Measurements from ENCODE around the gene GPR161.

The GPR161 gene

DNA sequence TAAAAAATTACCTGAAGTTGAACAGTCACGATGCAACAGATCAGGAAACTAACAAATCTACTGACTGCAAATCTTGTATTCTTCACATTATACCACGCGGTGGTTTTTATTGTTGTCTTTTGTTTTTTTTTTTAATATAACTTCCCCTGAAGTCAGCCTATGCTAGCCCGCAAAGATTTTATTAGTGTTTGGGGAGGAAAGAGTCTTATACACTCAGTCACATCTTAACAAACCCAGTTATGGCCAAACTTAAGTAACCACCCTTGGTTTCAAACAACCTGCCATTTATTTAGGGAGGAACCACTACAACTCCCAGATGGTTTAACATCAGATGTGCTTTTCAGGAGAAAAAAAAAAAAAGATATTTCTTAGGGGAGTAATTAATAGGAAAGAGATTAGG is 15.2 kb upstream of the GPR161 start:
- no peak for DNase-seq
- in situ Hi-C loops (cut with MboI; ENCODE audit: low pct_unique_long_range_greater_than_20kb, low sequenced_read_pairs) = no loop called here

DNA sequence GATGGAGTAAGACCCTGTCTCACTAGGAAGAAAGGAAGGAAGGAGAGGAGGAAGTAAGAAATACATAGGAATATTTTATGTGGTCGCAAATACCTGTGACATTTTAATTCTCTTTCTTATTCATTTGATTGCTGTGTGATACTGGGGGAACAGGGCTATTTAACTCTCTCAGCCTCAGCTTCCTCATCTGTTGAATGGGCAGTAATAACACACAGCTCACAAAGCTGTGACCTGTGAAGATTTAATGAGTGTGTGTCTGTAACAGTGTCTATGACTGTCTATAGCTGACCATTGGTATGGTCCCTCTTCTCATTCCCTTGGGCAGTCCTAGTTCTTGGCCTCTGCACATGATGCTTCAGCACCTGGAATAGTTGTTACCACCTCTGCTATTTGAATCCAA is 13.6 kb upstream of the GPR161 start:
- no peak for DNase-seq
- in situ Hi-C loops (cut with MboI; ENCODE audit: low pct_unique_long_range_greater_than_20kb, low sequenced_read_pairs) = no loop called here

GRCh38 chr1:168148916-168149315 is 12.2 kb upstream of the GPR161 start:
- peak; percentile 28 for DNase-seq
- in situ Hi-C loops (cut with MboI; ENCODE audit: low pct_unique_long_range_greater_than_20kb, low sequenced_read_pairs) = no loop called here

GRCh38 chr1:168146626-168147025 is 9.9 kb upstream of the GPR161 start:
- in situ Hi-C loops (cut with MboI; ENCODE audit: low pct_unique_long_range_greater_than_20kb, low sequenced_read_pairs) = no loop called here
- no peak for DNase-seq

GRCh38 chr1:168146160-168146539 is 9.4 kb upstream of the GPR161 start:
- DNase-seq = no peak
- in situ Hi-C loops (cut with MboI; ENCODE audit: low pct_unique_long_range_greater_than_20kb, low sequenced_read_pairs) = no loop called here

DNA sequence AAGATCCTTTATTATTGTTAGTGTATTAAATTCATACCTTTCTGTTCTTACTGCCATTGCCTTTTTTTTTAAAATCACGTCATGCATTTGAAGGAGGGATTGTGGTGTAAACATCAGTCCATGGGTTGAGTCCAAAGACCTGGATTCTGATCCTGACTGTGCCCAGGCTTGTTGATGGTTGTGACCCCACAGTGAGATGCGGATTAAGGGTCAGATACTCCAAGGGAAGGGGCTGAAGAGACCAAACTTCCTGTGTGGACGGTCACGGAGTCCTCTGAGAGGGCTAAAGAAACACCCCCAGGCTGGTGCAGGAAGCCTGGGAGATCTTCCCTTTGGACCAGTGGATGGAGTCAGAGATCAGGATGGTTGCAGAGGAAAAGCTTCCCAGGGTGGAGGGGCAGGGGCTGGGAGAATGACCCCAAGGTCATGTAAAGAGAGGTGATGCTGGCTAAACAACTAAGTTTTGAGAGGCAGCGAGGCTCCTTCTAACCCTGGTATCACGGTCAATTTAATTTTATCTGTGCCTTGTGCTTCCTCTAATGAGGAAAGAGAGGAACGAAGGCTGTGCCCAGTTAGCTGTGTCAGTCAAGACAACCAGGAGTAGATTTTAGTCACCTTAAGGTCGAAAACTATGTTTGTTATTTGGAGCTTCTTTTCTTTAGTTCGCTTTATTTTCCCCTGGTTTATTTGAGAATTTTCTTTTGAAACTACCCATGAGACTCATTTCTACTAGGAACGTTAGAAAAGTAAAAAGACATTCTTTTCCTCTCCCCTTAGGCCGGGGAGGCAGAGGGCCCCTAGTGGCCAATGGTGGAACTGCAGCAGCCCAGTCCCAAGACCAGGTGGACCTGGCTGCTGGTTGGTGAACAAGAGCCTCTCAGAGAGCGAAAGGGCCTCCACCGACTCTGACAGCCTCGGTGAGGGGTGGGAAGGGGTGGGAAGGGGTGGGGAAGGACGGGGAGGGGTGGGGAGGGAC is 8.7 kb upstream of the GPR161 start:
- in situ Hi-C loops (cut with MboI; ENCODE audit: low pct_unique_long_range_greater_than_20kb, low sequenced_read_pairs) = no loop called here
- DNase-seq = peak; percentile 94

DNA sequence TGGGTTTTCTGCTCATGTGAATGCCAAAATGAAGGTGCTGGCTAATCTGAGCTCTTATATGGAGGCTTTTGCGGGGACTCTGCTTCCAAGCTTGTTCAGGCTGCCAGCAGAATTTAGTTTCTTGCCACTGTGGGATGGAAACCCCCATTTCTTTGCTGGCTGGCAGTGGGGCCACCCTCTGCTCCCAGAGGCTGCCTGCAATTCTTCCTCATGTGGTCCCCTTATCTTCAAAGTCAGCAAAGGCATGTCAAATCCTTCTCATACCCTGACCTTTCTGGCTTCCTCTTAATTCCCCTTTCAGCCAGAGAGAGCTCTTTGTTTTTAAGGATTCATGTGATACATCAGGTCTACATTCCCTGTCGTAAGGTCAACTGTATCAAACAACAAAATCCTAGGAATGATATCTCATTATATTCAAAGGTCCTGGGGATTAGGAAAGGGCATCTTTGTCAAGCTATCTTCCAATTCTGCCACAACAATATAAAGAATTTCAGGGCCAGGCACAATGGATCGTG is 5.2 kb upstream of the GPR161 start:
- in situ Hi-C loops (cut with MboI; ENCODE audit: low pct_unique_long_range_greater_than_20kb, low sequenced_read_pairs) = no loop called here

DNA sequence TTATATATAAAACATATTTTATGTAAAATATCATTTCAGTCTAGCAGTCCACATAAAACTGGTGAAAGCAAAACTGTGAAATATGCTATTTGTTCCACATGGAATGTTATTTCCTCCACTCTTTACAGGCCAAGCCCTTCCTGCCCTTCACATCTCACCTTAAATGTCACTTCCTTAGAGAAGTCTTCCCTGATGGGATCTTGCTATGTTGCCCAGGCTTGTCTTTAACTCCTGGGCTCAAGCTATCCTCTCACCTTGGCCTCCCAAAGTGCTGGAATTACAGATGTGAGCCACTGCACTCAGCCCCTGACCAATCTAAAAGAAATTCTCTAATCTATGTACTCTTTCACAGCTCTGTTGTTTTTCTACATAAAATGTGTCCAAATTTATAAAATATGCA is 2.3 kb upstream of the GPR161 start:
- DNase-seq = no peak
- in situ Hi-C loops (cut with MboI; ENCODE audit: low pct_unique_long_range_greater_than_20kb, low sequenced_read_pairs) = no loop called here

More for the DNA sequence above, 5.2 kb upstream of the GPR161 start:
- DNase-seq = no peak

GRCh38 chr1:168138134-168138533 is 1.4 kb upstream of the GPR161 start:
- no peak for DNase-seq
- in situ Hi-C loops (cut with MboI; ENCODE audit: low pct_unique_long_range_greater_than_20kb, low sequenced_read_pairs) = no loop called here

DNA sequence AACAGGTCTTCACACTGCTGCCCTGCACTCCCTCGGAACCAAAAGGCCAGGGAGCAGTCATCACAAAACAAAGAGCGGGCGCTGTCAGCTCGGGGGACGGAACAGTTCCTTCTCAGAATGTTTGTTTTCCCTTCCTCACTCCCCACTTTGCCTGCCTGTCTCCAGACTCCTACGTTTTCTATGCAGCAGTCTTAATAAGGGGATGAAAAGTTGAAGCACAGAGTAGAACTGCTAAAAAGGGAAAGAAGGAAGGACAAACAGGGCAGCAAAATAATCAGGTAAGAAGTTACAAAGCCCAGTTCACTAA is 738 bp upstream of the GPR161 start:
- in situ Hi-C loops (cut with MboI; ENCODE audit: low pct_unique_long_range_greater_than_20kb, low sequenced_read_pairs) = no loop called here

DNA sequence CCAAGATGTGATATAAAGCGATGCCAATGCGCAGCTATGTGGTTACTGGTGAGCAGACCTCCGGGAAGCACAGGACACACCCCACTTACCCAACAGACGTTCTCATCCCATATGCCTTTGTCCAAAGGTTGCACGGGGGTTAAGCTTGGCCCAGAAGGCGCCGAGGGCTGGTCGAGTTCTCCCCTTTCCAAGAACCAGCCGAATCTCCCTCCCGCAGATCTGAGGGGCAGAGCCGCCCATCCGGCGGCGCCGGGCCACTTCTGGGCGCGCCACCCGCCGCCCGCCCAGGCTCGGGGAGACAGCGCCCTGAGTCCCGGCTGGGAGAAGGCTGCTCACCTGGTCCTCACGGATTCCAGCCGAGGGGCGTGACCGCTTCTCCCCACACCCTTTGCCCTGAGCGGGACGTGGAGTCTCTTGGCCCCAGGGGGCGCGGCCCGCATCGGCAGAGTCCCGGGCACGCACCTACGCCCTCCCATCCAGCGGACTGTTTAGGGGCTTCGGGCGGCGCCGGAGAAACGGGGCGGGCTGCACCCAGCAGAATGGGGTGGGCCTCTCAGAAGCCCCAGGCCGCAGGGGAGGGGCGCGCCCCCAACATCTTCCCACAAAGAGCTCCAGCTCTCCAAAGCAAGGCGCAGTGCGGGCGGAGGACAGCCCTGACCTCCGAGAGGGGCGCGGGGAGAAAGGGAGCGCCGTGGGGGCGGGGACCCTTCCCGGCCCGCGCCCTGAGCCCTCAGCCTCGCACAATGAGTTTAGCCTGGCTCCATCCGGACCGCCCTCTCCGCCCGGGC is 615 bp downstream of the GPR161 start:
- peak; percentile 34 for DNase-seq
- in situ Hi-C loops (cut with MboI; ENCODE audit: low pct_unique_long_range_greater_than_20kb, low sequenced_read_pairs) = no loop called here

More for the DNA sequence above, 738 bp upstream of the GPR161 start:
- no peak for DNase-seq

GRCh38 chr1:168135116-168135920 is 1.4 kb downstream of the GPR161 start:
- peak; percentile 30 for DNase-seq
- in situ Hi-C loops (cut with MboI; ENCODE audit: low pct_unique_long_range_greater_than_20kb, low sequenced_read_pairs) = no loop called here

DNA sequence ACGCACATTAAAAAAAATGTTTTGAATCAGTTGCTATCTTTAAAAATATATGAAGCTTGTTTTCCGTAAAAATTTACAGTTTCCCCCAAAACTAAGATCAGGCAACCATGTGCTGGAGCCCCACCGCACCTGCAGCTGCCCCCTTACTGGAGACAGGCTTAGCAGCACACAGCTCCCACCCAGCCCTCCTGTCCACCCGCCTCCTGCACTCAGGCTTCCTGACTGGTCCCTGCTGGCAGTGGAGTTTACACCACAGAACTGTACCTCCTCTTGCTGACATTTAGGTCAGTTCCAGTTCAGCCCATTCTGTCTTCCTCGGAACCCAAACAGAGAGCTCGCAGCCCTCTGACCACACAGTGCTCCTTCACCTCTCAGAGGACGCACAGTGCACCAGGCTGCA is 2.1 kb downstream of the GPR161 start:
- no peak for DNase-seq
- in situ Hi-C loops (cut with MboI; ENCODE audit: low pct_unique_long_range_greater_than_20kb, low sequenced_read_pairs) = no loop called here

DNA sequence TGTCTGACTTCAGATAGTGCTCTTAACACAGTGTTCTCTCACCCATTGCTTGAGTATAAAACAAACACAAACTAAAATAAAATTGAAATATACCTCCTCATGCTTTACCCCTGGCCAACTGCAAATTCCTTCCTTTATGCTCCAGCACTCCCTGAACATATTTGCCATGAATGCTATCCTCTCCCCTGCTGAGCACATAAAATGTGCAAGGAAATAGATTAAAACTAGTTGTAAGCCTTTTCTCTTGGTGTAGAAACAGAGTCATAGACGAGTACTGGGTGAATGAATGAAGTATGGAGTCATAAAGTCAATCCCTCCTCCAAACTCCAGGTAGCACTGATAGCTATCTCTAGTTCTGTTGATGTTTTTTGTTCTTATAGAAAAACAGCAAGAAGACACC is 2.6 kb downstream of the GPR161 start:
- no peak for DNase-seq
- in situ Hi-C loops (cut with MboI; ENCODE audit: low pct_unique_long_range_greater_than_20kb, low sequenced_read_pairs) = no loop called here

GRCh38 chr1:168129933-168130332 is 6.8 kb downstream of the GPR161 start:
- DNase-seq = no peak
- in situ Hi-C loops (cut with MboI; ENCODE audit: low pct_unique_long_range_greater_than_20kb, low sequenced_read_pairs) = no loop called here

DNA sequence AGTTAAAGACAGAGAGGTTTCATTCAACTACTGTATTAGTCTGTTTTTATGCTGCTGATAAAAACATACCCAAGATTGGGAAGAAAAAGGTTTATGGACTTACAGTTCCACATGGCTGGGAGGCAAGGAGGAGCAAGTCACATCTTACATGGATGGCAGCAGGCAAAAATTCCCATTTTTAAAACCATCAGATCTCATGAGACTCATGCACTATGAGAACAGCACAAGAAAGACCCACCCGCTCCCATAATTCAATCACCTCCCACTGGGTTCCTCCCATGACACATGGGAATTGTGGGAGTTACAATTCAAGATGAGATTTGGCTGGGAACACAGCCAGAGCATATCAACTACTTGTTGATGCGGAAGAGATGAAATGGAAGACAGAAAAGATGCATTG is 9.2 kb downstream of the GPR161 start:
- in situ Hi-C loops (cut with MboI; ENCODE audit: low pct_unique_long_range_greater_than_20kb, low sequenced_read_pairs) = no loop called here
- DNase-seq = no peak

DNA sequence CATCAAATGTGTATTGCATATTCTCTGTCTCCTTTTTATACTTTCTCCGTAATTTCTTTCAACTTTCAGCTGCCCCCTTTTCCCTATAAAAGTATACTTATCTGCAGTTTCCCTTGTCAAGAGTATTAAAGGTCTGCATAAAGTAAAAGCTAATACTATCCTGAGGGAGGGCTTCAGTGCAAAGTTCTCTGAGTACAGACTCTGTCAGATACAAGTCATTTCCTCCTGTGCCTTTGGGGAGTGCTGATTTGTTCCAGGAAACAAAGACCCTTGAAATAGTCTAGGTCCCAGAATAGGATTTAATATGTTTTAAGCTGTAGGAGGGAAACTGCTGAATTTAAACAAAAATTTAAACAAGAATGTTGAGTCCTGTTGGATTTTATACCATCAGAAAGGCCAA is 11.7 kb downstream of the GPR161 start:
- DNase-seq = no peak
- in situ Hi-C loops (cut with MboI; ENCODE audit: low pct_unique_long_range_greater_than_20kb, low sequenced_read_pairs) = no loop called here

- in situ Hi-C loops (cut with MboI; ENCODE audit: low pct_unique_long_range_greater_than_20kb, low sequenced_read_pairs) = no loop called here
- DNase-seq = no peak
Observed at GRCh38 chr1:168121401-168122011, 15.2 kb downstream of the GPR161 start.

DNA sequence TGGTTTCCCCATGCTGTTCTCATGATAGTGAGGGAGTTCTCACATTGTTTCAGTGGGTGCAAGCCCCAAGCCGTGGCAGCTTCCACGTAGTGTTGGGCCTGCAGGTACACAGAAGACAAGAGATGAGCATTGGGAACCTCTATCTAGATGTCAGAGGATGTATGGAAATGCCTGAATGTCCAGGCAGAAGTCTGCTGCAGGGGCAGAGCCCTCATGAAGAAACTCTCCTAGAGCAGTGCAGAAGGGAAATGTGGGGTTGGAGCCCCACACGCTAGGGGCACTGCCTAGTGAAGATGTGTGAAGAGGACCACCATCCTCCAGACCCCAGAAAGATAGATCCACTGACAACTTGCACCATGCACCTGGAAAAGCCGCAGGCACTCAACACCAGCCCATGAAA is 17.0 kb downstream of the GPR161 start:
- DNase-seq = no peak
- in situ Hi-C loops (cut with MboI; ENCODE audit: low pct_unique_long_range_greater_than_20kb, low sequenced_read_pairs) = no loop called here
